LNCAP (cell line): ENCODE results near the gene EFCAB6.

Experiments used
- CTCF ChIP-seq: fragments of 450-650 bp; IDR thresholded peaks from 2 replicates; pipeline ENCODE4 v1.5.1; 2017; ENCODE audit warnings: mild to moderate bottlenecking

The EFCAB6 gene

GRCh38 chr22:43755452-43755851 is 56.7 kb downstream of the EFCAB6 start:
- TF ChIP-seq CTCF, result no peak

GRCh38 chr22:43755011-43755410 is 57.1 kb downstream of the EFCAB6 start:
- no peak for TF ChIP-seq CTCF

DNA sequence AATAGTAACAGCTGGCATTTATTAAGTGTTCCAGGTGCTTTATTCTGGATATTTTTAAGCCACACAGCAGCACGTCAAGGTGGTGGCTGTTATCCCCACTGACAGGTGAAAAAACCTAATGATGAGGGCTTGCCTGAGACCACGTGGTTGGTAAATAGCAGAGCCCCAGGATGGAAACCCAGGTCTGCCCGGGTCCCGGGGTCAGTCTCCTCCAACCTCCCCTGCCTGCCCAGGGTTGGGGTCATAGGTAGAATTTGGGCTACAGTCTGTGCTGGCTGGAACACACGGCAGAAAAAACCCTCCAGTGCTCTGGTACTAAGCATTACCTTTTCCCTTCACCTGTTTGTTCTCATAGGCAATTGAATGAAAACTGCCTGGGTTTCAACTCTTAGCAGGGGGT is 57.9 kb downstream of the EFCAB6 start:
- TF ChIP-seq CTCF, result no peak

DNA sequence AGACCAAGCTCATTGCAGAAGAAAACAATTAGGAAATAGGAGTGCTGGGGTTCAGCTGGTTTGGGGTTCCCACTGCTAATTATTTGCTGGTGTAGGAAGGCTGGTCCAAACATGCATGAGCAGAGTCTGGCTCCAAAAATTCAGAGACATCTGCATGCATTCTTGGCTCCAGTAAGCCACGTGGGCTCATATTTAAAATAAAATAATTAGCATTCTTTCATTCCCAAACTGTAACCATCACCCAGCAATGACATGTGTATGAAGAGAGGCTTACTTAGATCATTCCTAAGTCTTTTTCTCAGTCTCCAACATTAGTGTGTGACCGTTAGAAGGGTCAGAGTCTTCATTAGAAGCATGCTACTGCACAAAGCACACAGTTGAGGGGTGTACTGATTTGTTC is 58.4 kb downstream of the EFCAB6 start:
- TF ChIP-seq CTCF, result no peak

GRCh38 chr22:43750751-43751150 is 61.4 kb downstream of the EFCAB6 start:
- TF ChIP-seq CTCF, result no peak

- no peak for TF ChIP-seq CTCF
These were observed 62.6 kb downstream of the EFCAB6 start for GRCh38 chr22:43749473-43749872.

GRCh38 chr22:43747877-43748276 is 64.2 kb downstream of the EFCAB6 start:
- no peak for TF ChIP-seq CTCF

GRCh38 chr22:43747058-43747457 is 65.0 kb downstream of the EFCAB6 start:
- TF ChIP-seq CTCF, result no peak
